HG02759 (cell line): ENCODE data around the gene PBX1.

ENCODE experiments used
- ATAC-seq: cut with Tn5 transposase; IDR thresholded peaks from one replicate; pipeline ENCODE4 v1.9.1; 2021; ENCODE audit warnings: mild to moderate bottlenecking, moderate library complexity; ENCODE audit not compliant: unreplicated experiment

The PBX1 gene

GRCh38 chr1:164613176-164613575 is 54.2 kb downstream of the PBX1 start:
- ATAC-seq = no peak

- no peak for ATAC-seq
Observed at GRCh38 chr1:164614316-164614715, 55.3 kb downstream of the PBX1 start.

GRCh38 chr1:164617377-164618201 is 58.6 kb downstream of the PBX1 start:
- no peak for ATAC-seq

- ATAC-seq = no peak
Observed at GRCh38 chr1:164618202-164618564, 59.2 kb downstream of the PBX1 start.

- ATAC-seq = no peak
Observed at GRCh38 chr1:164619006-164619784, 60.2 kb downstream of the PBX1 start.

- no peak for ATAC-seq
Observed at GRCh38 chr1:164622068-164622845, 63.3 kb downstream of the PBX1 start.

- no peak for ATAC-seq
Observed at GRCh38 chr1:164623805-164624204, 64.8 kb downstream of the PBX1 start.

GRCh38 chr1:164624400-164624799 is 65.4 kb downstream of the PBX1 start:
- no peak for ATAC-seq

- no peak for ATAC-seq
Observed at GRCh38 chr1:164625004-164625617, 66.1 kb downstream of the PBX1 start.

GRCh38 chr1:164628772-164629171 is 69.8 kb downstream of the PBX1 start:
- ATAC-seq = no peak

GRCh38 chr1:164629971-164630370 is 71.0 kb downstream of the PBX1 start:
- ATAC-seq = no peak

- ATAC-seq = no peak
Observed at GRCh38 chr1:164630626-164631396, 71.8 kb downstream of the PBX1 start.

- no peak for ATAC-seq
Observed at GRCh38 chr1:164631751-164632150, 72.8 kb downstream of the PBX1 start.

- ATAC-seq = no peak
Observed at GRCh38 chr1:164633997-164634396, 75.0 kb downstream of the PBX1 start.

- ATAC-seq = no peak
Observed at GRCh38 chr1:164635059-164635802, 76.2 kb downstream of the PBX1 start.

- ATAC-seq = no peak
Observed at GRCh38 chr1:164635803-164636731, 77.1 kb downstream of the PBX1 start.

GRCh38 chr1:164636757-164637156 is 77.8 kb downstream of the PBX1 start:
- no peak for ATAC-seq
